HG02571 (cell line): ENCODE measurements around the gene MPHOSPH10.
"Not testable (repeated sequence)": the region's sequence is repeated elsewhere in the genome, so short reads cannot be mapped to it uniquely, and the experiment has no call there.

Source experiments
- ATAC-seq: cut with Tn5 transposase; IDR thresholded peaks from one replicate; pipeline ENCODE4 v1.9.1; 2021; ENCODE audit warnings: mild to moderate bottlenecking, moderate library complexity; ENCODE audit not compliant: unreplicated experiment

Gene MPHOSPH10

DNA sequence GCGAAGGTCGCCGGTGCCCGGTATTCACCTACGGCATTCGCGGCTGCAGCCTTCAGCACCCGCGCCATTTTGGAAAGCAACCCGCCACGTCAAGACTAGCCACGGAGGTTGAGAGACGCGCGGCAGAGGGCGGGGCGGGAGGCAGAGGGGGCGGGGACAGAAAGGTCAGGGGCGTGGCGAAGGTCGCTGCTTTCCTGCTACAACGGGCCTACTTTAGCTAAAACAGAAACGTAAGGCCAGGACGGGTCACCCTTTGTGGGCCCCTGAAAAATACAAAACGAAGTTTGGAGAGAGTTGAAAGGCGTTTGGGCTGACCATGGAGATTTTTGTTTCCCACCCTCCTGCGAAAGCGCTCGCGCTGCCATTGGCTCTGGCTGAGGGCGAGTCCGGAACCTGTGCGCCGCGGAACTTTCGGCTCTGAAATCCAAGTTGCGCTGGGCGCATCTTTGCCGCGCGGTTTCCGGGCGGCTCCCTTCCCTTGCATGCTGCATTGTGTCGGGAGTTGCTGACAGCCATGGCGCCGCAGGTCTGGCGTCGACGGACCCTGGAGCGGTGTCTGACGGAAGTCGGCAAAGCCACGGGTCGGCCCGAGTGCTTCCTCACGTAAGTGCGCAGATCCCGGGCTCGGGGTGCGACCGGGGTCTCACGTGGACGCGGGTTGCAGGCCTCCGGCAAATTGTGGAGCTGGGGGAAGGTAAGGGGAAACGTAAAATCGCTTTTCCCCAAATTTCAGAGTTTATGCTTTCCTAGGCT is at the start of gene MPHOSPH10, which contains the start of gene MCEE:
Gene MPHOSPH10 (plus strand): TSS at position 483 of the 753 bp plus-strand sequence. CDS start 32 bp downstream, at position 515.
Gene MCEE (minus strand): TSS at position 78 of the 753 bp plus-strand sequence. CDS start 10 bp downstream, at position 68.
- ATAC-seq: peak; percentile 92

DNA sequence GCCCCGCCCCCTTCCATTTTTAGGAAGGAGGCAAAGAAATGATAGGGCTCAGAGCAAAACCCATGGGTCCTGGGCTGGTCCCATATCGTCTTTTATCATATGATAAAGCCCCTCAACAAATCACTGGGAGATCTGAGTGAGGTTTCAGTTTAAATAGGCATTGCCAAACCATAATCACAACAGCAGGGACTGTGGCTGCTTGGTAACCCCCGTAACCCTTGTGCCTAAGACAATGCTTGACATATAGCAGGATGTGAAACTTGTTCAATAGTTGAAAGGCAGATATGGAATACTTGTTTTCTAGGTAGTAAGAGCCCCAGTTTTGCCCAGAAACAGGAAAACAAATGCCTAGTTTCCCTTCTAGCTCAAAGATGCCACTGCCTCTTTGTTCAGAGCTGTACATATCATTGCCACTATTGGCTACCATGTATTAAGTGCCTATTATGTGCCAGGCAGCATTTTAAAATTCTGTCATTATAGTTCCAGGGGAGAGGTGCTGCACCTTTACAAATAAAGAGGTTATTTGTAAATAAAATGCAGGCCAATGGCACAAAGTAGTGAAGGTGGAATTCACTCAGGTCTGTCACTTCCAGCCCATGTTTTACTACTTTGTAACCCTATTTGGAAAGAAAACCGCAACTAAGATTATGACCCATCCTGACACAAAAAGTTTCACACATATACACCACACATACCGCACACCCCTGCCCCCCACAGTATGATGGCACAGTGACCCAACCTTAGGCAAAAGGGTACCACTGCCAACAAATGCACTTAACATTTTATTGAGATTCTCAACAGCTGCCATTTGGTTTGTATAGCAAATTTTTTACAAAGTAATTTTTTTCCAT is 47.8 kb upstream of the MPHOSPH10 start:
- ATAC-seq: no peak

- not testable (repeated sequence) for ATAC-seq
These were observed 47.1 kb upstream of the MPHOSPH10 start for GRCh38 chr2:71083297-71083696.

DNA sequence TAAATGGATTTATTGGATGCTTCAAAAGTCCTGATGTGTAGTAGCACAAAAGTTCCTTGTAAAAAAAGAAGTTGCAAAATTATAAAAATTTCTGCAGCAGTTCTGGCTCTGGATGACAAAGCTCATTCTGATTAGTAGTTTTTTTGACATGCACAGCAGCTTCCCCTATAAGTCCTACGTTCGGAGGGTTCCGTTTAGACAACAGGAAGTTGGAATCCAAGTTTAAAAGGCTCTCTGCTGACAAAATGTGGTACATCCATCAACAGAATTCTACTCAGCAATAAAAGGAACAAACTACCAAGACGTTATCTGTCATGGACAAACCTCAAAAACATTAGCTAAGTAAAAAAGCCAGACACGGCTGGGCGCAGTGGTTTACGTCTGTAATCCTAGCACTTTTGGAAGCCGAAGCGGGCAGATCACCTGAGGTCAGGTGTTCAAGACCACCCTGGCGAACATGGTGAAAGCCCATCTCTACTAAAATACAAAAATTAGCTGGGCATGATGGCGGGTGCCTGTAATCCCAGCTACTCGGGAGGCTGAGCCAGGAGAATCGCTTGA is 46.6 kb upstream of the MPHOSPH10 start:
- ATAC-seq: not testable (repeated sequence)

- not testable (repeated sequence) for ATAC-seq
These were observed 45.0 kb upstream of the MPHOSPH10 start for GRCh38 chr2:71085325-71086003.

DNA sequence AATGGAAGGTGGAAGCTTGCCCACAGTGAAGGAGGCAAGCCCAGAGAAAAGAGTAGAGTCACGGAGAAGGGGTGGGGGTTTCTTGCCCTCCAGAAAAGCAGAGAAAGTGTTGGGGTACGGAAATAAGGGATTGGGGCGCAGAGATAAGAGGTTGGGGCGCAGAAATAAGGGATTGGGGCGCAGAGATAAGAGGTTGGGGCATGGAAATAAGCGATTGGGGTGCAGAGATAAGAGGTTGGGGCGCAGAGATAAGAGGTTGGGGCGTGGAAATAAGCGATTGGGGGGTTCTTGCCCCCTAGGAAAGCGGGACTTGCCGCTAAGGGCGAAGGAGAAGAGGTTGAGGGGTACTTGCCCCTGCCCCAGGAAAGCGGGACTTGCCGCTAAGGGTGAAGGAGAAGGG is 41.0 kb upstream of the MPHOSPH10 start:
- not testable (repeated sequence) for ATAC-seq

DNA sequence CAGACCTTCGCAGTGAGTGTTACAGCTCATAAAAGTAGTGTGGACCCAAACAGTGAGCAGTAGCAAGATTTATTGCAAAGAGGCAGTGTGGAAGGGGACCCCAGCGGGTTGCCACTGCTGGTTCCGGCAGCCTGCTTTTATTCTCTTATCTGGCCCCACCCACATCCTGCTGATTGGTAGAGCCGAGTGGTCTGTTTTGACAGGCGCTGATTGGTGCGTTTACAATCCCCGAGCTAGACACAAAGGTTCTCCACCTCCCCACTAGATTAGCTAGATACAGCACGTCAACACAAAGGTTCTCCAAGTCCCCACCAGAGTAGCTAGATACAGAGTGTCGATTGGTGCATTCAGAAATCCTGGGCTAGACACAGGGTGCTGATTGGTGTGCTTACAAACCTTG is 38.6 kb upstream of the MPHOSPH10 start:
- ATAC-seq: not testable (repeated sequence)

- not testable (repeated sequence) for ATAC-seq
These were observed 37.8 kb upstream of the MPHOSPH10 start for GRCh38 chr2:71092491-71093260.

DNA sequence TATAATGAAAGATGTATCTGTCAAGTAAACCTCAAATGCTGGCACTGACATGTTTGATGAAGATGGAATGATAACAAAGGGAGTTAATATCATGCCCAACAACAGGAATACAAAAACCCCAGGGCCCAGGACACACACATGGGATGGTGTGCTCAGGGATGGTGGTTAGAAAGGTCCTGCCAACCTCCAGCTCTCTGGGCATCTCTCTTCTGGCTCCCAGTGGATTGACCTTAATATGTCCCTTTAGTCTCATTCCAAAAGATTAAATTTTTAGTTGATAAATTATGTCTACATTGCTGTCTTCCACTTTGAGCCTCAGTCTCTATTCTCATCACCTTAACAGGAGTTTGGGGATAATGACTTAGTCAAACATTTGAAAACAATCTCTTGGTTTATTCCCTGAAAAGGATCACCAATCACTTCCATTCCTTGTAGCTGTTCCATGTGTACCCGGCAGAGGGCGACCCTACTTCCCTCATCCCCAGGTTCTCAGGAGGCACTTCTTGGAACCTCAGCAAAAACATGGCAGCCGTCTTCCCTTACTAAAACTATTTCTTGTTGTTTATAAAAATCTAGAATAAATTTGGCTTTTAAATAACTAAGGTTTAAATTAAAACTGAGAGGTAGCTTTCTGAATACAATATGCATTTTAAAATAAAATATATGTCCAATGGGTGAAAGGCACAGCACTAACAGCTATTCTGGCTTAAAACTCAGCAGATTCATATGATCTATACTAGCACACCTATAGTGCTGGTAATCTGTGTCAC is 30.1 kb upstream of the MPHOSPH10 start:
- ATAC-seq: no peak

- ATAC-seq: no peak
These were observed 28.8 kb upstream of the MPHOSPH10 start for GRCh38 chr2:71101656-71102055.

DNA sequence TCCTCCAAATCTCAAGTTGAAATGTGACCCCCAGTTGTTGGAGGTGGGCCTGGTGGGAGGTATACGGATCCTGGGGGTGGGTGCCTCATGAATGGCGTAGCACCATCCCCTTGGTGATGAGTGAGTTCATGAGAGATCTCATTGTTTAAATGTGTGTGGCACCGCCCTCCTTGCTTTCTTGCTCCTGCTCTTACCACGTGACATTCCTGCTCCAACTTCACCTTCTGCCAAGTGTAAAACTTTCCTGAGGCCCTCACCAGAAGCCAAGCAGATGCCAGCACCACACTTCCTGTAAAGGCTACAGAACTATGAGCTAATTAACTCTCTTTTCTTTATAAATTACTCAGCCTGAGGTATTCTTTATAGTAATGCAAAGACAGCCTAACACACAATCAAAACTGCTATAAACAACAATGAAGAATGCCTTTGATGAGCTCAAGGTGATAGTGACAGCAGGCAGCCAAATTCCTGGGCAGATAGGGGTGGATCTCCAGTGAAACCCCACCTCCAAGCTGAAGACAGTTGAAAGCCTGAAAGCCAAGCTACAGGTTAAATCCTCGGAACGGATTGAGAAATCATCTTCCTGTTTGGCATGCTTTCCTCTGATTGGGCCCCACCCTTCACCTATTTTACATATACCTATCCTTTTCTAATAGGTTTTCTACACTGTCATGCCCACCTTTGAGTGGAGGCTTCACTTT is 27.3 kb upstream of the MPHOSPH10 start:
- ATAC-seq: no peak

DNA sequence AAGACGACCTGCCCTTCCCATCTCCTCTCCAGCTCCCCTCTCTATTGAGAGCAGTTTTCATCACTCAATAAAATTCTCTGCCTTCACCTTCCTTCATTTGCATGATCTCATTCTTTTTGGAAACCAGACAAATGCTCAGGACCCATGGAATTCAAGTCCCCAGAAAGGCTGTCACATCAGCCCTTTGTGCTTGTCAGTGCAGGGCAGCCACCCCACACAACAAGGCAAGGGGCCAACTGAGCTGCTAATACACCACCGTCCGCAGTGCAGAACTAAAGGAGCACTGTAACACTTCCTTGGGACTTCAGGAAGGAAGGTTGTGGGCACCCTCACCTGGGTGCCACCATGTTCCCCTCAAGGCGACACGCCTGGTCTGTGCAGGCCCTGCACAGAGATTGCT is 26.6 kb upstream of the MPHOSPH10 start:
- ATAC-seq: no peak

- not testable (repeated sequence) for ATAC-seq
These were observed 24.0 kb upstream of the MPHOSPH10 start for GRCh38 chr2:71106463-71106862.

DNA sequence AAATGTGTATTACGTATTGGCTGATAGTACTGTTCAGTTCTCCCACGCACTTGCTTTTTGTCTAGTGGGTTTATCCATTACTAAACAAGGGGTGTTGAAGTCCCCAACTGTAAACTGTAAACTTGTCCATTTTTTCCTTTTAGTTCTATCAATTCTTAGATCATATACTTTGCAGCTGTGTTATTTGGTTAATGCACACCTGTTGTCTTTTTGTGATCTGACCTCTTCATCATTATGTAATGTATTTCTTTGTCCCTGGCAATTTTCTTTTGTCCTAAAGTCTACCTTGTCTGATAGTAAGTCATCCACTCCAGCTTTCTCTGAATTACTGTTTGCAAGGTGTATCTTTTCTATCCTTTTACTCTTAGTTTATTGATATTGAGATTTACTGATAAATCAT is 22.3 kb upstream of the MPHOSPH10 start:
- no peak for ATAC-seq

- no peak for ATAC-seq
These were observed 16.6 kb upstream of the MPHOSPH10 start for GRCh38 chr2:71113843-71114242.

DNA sequence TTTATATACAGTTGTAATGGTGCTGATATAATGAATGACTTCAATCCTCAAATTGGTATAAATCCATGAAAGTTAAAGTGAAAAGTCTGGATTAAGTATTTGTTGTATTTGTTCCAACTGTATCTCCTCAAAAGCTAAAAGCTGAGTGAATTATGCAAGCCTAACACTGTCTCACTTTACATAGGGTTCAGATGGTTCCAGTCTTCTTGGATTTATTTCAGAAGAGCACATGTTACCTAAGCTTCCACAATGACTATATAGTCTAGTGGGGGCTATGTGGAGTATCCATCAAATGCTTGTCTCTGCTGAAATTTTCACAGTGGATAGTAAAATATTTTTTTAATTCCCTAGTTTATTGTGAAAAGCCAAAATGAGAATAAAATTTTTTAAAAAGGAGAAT is 13.4 kb upstream of the MPHOSPH10 start:
- no peak for ATAC-seq

GRCh38 chr2:71120195-71120594 is 10.2 kb upstream of the MPHOSPH10 start:
- ATAC-seq: no peak

GRCh38 chr2:71121479-71121878 is 9.0 kb upstream of the MPHOSPH10 start:
- no peak for ATAC-seq
